ENCODE measurements around the gene PROSER2. TPM values are rescaled to one million over a fixed set of nuclear protein-coding genes. Genes with fewer than 3 reads are reported as not detected.

The PROSER2 gene
- total and polyA plus RNA-seq, 9 of the 15 experiments (the other 6 are each of a cell fraction or from before 2014, with no cell fraction given): 0.62 to 14.8 (median 2.9) TPM

DNA sequence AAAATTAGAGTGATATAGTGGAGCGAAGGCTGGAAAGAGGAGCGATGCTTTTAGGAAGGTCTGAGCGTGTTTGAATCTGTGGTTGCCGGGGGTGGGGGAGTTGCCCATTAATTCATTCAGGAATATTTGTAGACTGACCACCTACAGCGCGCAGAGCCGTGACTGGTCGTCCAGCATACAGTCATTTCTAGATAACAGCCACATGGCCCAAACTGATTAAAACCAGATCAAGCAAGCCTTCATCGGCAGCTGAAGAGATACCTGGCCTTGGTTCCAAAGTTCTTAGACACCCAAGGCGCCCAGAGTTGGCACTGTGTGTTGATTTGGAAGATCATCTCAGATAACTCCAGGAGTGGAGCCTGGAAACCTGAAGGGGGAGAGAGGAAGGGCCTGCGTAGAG is 1.7 kb downstream of the PROSER2 start (continued):
- no peak for TF ChIP-seq FOXJ2 (tag; IDR thresholded peaks at IDR 0.05)
- no peak for TF ChIP-seq ZNF134 (CRISPR knock-in tag; conservative IDR thresholded peaks at IDR 0.05)
- TF ChIP-seq, protein P1, sequence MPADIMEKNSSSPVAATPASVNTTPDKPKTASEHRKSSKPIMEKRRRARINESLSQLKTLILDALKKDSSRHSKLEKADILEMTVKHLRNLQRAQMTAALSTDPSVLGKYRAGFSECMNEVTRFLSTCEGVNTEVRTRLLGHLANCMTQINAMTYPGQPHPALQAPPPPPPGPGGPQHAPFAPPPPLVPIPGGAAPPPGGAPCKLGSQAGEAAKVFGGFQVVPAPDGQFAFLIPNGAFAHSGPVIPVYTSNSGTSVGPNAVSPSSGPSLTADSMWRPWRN (IDR thresholded peaks at IDR 0.05; ENCODE audit: low read depth): peak; percentile 94
- no peak for TF ChIP-seq PHF20 (IDR thresholded peaks at IDR 0.05; ENCODE audit: partially characterized antibody)
- TF ChIP-seq, protein P2, sequence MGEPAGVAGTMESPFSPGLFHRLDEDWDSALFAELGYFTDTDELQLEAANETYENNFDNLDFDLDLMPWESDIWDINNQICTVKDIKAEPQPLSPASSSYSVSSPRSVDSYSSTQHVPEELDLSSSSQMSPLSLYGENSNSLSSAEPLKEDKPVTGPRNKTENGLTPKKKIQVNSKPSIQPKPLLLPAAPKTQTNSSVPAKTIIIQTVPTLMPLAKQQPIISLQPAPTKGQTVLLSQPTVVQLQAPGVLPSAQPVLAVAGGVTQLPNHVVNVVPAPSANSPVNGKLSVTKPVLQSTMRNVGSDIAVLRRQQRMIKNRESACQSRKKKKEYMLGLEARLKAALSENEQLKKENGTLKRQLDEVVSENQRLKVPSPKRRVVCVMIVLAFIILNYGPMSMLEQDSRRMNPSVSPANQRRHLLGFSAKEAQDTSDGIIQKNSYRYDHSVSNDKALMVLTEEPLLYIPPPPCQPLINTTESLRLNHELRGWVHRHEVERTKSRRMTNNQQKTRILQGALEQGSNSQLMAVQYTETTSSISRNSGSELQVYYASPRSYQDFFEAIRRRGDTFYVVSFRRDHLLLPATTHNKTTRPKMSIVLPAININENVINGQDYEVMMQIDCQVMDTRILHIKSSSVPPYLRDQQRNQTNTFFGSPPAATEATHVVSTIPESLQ (CRISPR knock-in tag; IDR thresholded peaks at IDR 0.05): no peak
- TF ChIP-seq ZC3H11A (IDR thresholded peaks at IDR 0.05; ENCODE audit: low read depth, low read length): no peak
- no peak for TF ChIP-seq ILF3 (IDR thresholded peaks at IDR 0.05; ENCODE audit: borderline replicate concordance)
- TF ChIP-seq DACH1 (IDR thresholded peaks at IDR 0.05; ENCODE audit: partially characterized antibody): peak; percentile 34
- TF ChIP-seq ELF1 (tag; IDR thresholded peaks at IDR 0.05): no peak
- no peak for TF ChIP-seq ZNF584 (CRISPR knock-in tag; IDR thresholded peaks at IDR 0.05; ENCODE audit: low read depth)
- TF ChIP-seq, protein P3, sequence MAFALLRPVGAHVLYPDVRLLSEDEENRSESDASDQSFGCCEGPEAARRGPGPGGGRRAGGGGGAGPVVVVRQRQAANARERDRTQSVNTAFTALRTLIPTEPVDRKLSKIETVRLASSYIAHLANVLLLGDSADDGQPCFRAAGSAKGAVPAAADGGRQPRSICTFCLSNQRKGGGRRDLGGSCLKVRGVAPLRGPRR (CRISPR knock-in tag; IDR thresholded peaks at IDR 0.05): no peak
- TF ChIP-seq ZNF644 (tag; IDR thresholded peaks at IDR 0.05; ENCODE audit: low read depth): no peak
- no peak for TF ChIP-seq HCFC1 (IDR thresholded peaks at IDR 0.05; ENCODE audit: low read depth, low read length)
- no peak for TF ChIP-seq RNF2 (IDR thresholded peaks at IDR 0.05)
- TF ChIP-seq, protein P4, sequence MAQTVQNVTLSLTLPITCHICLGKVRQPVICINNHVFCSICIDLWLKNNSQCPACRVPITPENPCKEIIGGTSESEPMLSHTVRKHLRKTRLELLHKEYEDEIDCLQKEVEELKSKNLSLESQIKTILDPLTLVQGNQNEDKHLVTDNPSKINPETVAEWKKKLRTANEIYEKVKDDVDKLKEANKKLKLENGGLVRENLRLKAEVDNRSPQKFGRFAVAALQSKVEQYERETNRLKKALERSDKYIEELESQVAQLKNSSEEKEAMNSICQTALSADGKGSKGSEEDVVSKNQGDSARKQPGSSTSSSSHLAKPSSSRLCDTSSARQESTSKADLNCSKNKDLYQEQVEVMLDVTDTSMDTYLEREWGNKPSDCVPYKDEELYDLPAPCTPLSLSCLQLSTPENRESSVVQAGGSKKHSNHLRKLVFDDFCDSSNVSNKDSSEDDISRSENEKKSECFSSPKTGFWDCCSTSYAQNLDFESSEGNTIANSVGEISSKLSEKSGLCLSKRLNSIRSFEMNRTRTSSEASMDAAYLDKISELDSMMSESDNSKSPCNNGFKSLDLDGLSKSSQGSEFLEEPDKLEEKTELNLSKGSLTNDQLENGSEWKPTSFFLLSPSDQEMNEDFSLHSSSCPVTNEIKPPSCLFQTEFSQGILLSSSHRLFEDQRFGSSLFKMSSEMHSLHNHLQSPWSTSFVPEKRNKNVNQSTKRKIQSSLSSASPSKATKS (CRISPR knock-in tag; IDR thresholded peaks at IDR 0.05): no peak
- TF ChIP-seq, protein P5, sequence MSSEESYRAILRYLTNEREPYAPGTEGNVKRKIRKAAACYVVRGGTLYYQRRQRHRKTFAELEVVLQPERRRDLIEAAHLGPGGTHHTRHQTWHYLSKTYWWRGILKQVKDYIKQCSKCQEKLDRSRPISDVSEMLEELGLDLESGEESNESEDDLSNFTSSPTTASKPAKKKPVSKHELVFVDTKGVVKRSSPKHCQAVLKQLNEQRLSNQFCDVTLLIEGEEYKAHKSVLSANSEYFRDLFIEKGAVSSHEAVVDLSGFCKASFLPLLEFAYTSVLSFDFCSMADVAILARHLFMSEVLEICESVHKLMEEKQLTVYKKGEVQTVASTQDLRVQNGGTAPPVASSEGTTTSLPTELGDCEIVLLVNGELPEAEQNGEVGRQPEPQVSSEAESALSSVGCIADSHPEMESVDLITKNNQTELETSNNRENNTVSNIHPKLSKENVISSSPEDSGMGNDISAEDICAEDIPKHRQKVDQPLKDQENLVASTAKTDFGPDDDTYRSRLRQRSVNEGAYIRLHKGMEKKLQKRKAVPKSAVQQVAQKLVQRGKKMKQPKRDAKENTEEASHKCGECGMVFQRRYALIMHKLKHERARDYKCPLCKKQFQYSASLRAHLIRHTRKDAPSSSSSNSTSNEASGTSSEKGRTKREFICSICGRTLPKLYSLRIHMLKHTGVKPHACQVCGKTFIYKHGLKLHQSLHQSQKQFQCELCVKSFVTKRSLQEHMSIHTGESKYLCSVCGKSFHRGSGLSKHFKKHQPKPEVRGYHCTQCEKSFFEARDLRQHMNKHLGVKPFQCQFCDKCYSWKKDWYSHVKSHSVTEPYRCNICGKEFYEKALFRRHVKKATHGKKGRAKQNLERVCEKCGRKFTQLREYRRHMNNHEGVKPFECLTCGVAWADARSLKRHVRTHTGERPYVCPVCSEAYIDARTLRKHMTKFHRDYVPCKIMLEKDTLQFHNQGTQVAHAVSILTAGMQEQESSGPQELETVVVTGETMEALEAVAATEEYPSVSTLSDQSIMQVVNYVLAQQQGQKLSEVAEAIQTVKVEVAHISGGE (CRISPR knock-in tag; IDR thresholded peaks at IDR 0.05): no peak
- no peak for TF ChIP-seq MBD2 (IDR thresholded peaks at IDR 0.05; ENCODE audit: borderline replicate concordance, low read depth)
- TF ChIP-seq KAT8 (IDR thresholded peaks at IDR 0.05; ENCODE audit: low read depth): no peak
- 0 out of 2 replicates have a peak, but pooled peaks have one; percentile 24 for TF ChIP-seq NCOA1 (IDR thresholded peaks at IDR 0.05; ENCODE audit: low read depth)
